CD4-positive, alpha-beta T cell (primary cell): ENCODE measurements around the gene CTAGE4. TPM values are rescaled to one million over a fixed set of nuclear protein-coding genes. Genes with fewer than 3 reads are reported as not detected.
"Not testable (repeated sequence)": the region's sequence is repeated elsewhere in the genome, so short reads cannot be mapped to it uniquely, and the experiment has no call there.

Experiments used
- ATAC-seq: fragments of 200-7000 bp; cut with Tn5 transposase; one replicate; pipeline ENCODE4 v1.10.0; 2022; ENCODE audit warnings: mild to moderate bottlenecking; ENCODE audit not compliant: poor library complexity
- CTCF ChIA-PET: fragments of 350-600 bp; sonication (Branson Sonifier 250); formaldehyde crosslinking; loops from one replicate; lab custom pipeline; 2021; ENCODE audit warnings: antibody characterized with exemption, inconsistent platforms; lab: Charles Lee
- POLR2A ChIA-PET: fragments of 350-600 bp; sonication (Branson Sonifier 250); formaldehyde crosslinking; loops from one replicate; lab custom pipeline; 2021; ENCODE audit warnings: antibody characterized with exemption, inconsistent platforms; lab: Charles Lee
- DNase-seq, 14 experiments: peaks; one replicate each; pipeline ENCODE4 v3.0.0-alpha.2; 2013 to 2020; ENCODE audit warnings: mixed read lengths in 2 of 14
- H3K27ac ChIP-seq, 2 donors: one replicate each; pipeline versions ENCODE4 v1.5.1 to v1.7.0; 2013; ENCODE audit warnings: low read length in 2 of 2, low read depth in 1 of 2, mild to moderate bottlenecking in 1 of 2
- H3K27me3 ChIP-seq, 2 experiments: 1 replicate in 1 of 2; 2 replicates in 1 of 2; pipeline versions ENCODE4 v1.6.1 to v1.7.0; 2013; ENCODE audit warnings: low read length in 2 of 2, control low read depth in 1 of 2, mild to moderate bottlenecking in 1 of 2, moderate library complexity in 1 of 2; ENCODE audit not compliant: insufficient read depth in 2 of 2, control insufficient read depth in 1 of 2
- H3K36me3 ChIP-seq: one replicate; pipeline ENCODE4 v1.6.1; 2013; ENCODE audit warnings: low read length, control low read depth; ENCODE audit not compliant: insufficient read depth
- H3K4me1 ChIP-seq: one replicate; pipeline ENCODE4 v1.6.1; 2013; ENCODE audit warnings: low read length, control low read depth; ENCODE audit not compliant: insufficient read depth
- H3K4me3 ChIP-seq: one replicate; pipeline ENCODE4 v1.5.1; 2013; ENCODE audit warnings: mild to moderate bottlenecking, low read length, moderate library complexity
- H3K9me3 ChIP-seq, 2 experiments: 1 replicate in 1 of 2; 2 replicates in 1 of 2; pipeline versions ENCODE4 v1.6.1 to v1.7.0; 2013; ENCODE audit warnings: low read length in 2 of 2, mild to moderate bottlenecking in 2 of 2, control low read depth in 1 of 2, moderate library complexity in 1 of 2; ENCODE audit not compliant: control insufficient read depth in 1 of 2, insufficient read depth in 1 of 2
- H3K27ac Mint-ChIP-seq: one replicate; pipeline ENCODE4 v1.8.0; 2020; ENCODE audit warnings: mixed read lengths
- H3K27me3 Mint-ChIP-seq: one replicate; pipeline ENCODE4 v1.8.0; 2021; ENCODE audit warnings: mixed read lengths
- H3K36me3 Mint-ChIP-seq: one replicate; pipeline ENCODE4 v1.8.0; 2021; ENCODE audit warnings: low read depth, mixed read lengths
- H3K4me1 Mint-ChIP-seq: one replicate; pipeline ENCODE4 v1.8.0; 2021; ENCODE audit warnings: low read depth, mixed read lengths
- H3K4me3 Mint-ChIP-seq: one replicate; pipeline ENCODE4 v1.8.0; 2020; ENCODE audit warnings: mild to moderate bottlenecking, mixed read lengths
- H3K9me3 Mint-ChIP-seq: one replicate; pipeline ENCODE4 v1.8.0; 2020; ENCODE audit warnings: mixed read lengths
- intact Hi-C, 2 experiments: fragments of 100-400 bp; cut with DNase I in 1 of 2; cut with micrococcal nuclease in 1 of 2; formaldehyde crosslinking; loops; one replicate each; pipeline versions ENCODE4 v1.15.1 to v1.9.0; 2023 to 2025; cut with DNase I, micrococcal nuclease
- total RNA-seq, 174 experiments: library from RNA in 2 of 174; stranded (reverse) in 2 of 174; gene quantifications; one replicate each; pipeline ENCODE4 v1.2.3 and lab custom pipeline; 2021 to 2026
- TF ChIP-seq, protein P1 (sequence below): fragments of 200-600 bp; IDR thresholded peaks from one replicate; pipeline ENCODE4 v1.8.0; 2022; ENCODE audit warnings: antibody characterized with exemption, mild to moderate bottlenecking

The CTAGE4 gene
- total RNA-seq, 2 experiments from 2014 or later: 0.95 to 1.2 TPM

DNA sequence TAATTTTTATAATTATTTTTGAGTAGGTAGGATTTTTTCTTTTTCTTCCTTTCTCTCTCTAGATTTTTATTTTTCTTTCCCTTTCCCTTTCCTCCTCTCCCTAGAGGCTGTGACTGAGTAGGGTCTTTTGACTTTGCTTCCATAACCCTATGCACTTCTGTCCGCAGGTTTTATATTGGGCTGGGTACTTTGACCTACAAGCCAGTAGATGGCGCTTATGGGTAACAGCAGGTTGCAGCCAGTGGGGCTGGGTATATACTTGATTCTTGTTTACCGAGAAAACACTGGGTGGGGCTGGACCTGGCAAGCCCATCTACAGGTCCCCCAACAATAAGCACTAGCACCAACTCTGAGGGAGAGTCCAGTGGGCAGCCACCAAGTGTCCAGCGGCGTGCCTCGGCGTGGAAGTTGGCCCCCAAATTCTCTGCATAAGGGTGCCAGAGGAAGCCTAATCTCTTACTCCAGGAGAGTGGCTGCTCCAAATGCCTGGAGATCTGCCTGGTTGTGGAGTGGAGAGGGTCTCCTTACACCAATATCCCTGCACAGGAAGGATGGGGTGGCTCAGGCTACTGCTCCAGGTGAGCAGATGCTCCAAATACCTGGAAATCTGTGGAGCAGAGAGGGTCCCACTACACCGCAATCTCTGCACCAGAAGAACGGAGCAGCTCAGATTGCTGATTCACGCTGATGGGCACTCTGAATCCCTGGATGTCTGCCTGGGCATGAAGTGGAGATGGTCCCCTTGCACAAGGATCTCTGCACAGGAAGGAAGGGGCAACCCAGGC, 4.7 kb upstream of the CTAGE4 start:
- H3K27me3 Mint-ChIP-seq: peaks cover 11% of the 10 kb centered on the region
- POLR2A ChIA-PET: not testable (repeated sequence)
- TF ChIP-seq, protein P1, sequence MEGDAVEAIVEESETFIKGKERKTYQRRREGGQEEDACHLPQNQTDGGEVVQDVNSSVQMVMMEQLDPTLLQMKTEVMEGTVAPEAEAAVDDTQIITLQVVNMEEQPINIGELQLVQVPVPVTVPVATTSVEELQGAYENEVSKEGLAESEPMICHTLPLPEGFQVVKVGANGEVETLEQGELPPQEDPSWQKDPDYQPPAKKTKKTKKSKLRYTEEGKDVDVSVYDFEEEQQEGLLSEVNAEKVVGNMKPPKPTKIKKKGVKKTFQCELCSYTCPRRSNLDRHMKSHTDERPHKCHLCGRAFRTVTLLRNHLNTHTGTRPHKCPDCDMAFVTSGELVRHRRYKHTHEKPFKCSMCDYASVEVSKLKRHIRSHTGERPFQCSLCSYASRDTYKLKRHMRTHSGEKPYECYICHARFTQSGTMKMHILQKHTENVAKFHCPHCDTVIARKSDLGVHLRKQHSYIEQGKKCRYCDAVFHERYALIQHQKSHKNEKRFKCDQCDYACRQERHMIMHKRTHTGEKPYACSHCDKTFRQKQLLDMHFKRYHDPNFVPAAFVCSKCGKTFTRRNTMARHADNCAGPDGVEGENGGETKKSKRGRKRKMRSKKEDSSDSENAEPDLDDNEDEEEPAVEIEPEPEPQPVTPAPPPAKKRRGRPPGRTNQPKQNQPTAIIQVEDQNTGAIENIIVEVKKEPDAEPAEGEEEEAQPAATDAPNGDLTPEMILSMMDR: peak; percentile 76

GRCh38 chr7:144179165-144179479, 4.1 kb upstream of the CTAGE4 start:
- H3K27me3 ChIP-seq, H3K4me3 Mint-ChIP-seq, DNase-seq, H3K9me3 Mint-ChIP-seq, H3K4me1 Mint-ChIP-seq, H3K27ac ChIP-seq, H3K36me3 ChIP-seq, H3K4me3 ChIP-seq, ATAC-seq, H3K27ac Mint-ChIP-seq, H3K4me1 ChIP-seq, POLR2A ChIA-PET, CTCF ChIA-PET, H3K36me3 Mint-ChIP-seq, H3K9me3 ChIP-seq: not testable (repeated sequence)
- intact Hi-C loops: loop anchor here (5.0 kb wide), 1 partner anchor 213 kb away; no protein-coding TSS in a partner anchor
- H3K27me3 Mint-ChIP-seq: peaks cover 11% of the 10 kb centered on the region

More for the DNA sequence above, 4.7 kb upstream of the CTAGE4 start:
- peak; percentile 97 for ATAC-seq
- H3K27ac Mint-ChIP-seq, H3K27me3 ChIP-seq, H3K36me3 Mint-ChIP-seq, H3K4me1 ChIP-seq, H3K27ac ChIP-seq, CTCF ChIA-PET, H3K4me3 ChIP-seq, H3K4me1 Mint-ChIP-seq, H3K9me3 ChIP-seq, H3K4me3 Mint-ChIP-seq, H3K9me3 Mint-ChIP-seq, H3K36me3 ChIP-seq: not testable (repeated sequence)
- intact Hi-C loops: loop anchor here (5.0 kb wide), 1 partner anchor 214 kb away; no protein-coding TSS in a partner anchor
- peak in 9 of 14 experiments; percentile 0 to 68 (median 19) for DNase-seq

- CTCF ChIA-PET, H3K27ac ChIP-seq, H3K9me3 ChIP-seq, H3K36me3 ChIP-seq, H3K4me1 Mint-ChIP-seq, H3K4me3 ChIP-seq, intact Hi-C loops, POLR2A ChIA-PET, DNase-seq, H3K27me3 Mint-ChIP-seq, H3K4me1 ChIP-seq, H3K27me3 ChIP-seq, H3K9me3 Mint-ChIP-seq, H3K36me3 Mint-ChIP-seq, H3K4me3 Mint-ChIP-seq, H3K27ac Mint-ChIP-seq, ATAC-seq: not testable (repeated sequence)
These were observed 4.6 kb downstream of the CTAGE4 start for GRCh38 chr7:144187848-144188247.

DNA sequence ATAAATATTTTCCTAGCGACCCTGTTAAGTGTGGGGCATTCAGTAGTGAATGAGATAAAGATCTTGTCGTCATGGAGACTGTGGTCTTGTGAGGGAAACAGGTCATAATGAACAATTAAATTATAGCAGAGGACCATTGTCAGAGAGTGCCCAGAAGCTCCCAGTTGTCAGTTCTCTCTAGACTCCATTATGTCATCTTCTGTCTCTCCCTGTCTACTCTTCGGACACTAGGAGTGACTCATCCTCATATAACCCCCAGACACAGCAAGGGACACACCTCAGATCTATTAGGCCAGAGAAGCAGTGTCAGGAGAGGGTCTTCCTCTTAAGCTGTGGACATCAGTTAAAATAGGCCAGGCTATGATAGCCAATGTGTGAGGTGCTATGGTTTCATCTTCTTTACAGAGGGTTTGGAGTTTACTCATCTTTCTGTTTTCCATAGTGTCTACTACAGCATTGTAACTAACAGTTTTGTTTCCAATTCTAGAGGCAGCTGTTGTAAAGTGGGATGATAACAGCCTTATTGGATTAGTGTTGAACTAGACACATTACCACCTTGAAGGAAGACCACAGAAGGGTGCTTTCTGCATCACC, 5.4 kb downstream of the CTAGE4 start:
- H3K36me3 ChIP-seq, ATAC-seq, H3K4me3 ChIP-seq, intact Hi-C loops, POLR2A ChIA-PET, H3K9me3 Mint-ChIP-seq, H3K4me1 ChIP-seq, H3K9me3 ChIP-seq, H3K27me3 ChIP-seq, DNase-seq, H3K27me3 Mint-ChIP-seq, H3K27ac ChIP-seq, H3K4me3 Mint-ChIP-seq, H3K27ac Mint-ChIP-seq, H3K4me1 Mint-ChIP-seq, H3K36me3 Mint-ChIP-seq, CTCF ChIA-PET: not testable (repeated sequence)

DNA sequence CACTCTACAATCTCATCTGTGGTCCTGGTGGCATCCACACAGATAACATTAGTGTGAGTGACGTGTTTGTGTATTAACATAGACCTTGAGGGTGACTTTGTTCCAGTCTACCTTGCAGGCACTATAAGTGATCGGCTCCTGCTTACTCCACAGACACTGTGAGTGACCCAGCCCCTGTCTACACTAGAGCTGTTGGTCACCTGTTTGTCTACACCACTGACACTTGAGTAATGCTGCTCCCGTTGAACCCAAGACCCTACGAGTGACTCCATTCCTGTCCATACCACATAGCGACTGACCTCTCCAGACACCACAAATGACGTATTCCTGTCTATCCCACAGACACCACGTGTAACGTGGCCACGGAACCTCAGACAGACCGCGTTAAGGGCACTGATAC, 10.5 kb downstream of the CTAGE4 start:
- H3K4me1 ChIP-seq, H3K9me3 ChIP-seq, ATAC-seq, H3K9me3 Mint-ChIP-seq, H3K36me3 ChIP-seq, H3K27ac ChIP-seq, CTCF ChIA-PET, H3K4me3 Mint-ChIP-seq, POLR2A ChIA-PET, DNase-seq, H3K27me3 ChIP-seq, intact Hi-C loops, H3K4me3 ChIP-seq, H3K27ac Mint-ChIP-seq, H3K27me3 Mint-ChIP-seq, H3K36me3 Mint-ChIP-seq, H3K4me1 Mint-ChIP-seq: not testable (repeated sequence)

DNA sequence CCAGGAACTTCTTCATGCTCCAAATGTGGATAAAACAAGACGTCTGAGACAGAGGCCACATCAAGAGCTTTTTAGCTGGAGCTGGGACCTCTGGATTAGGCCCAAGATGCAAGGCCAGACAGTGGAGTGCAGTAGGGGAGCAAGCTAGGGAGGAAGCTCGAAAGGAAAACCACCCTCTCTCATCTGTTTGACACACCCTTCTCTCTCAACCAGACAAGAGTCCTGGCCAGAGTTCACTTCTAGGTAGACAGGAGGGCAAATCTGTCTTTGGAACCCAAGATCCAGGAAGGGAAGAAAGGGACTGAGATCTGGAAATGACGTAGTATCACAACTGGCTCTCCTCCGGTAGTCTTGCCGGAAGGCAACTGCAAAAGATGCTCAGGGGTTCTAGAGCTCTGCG, 11.2 kb downstream of the CTAGE4 start:
- H3K4me1 Mint-ChIP-seq, H3K9me3 Mint-ChIP-seq, POLR2A ChIA-PET, H3K36me3 Mint-ChIP-seq, H3K27ac ChIP-seq, H3K27me3 ChIP-seq, H3K27ac Mint-ChIP-seq, H3K4me1 ChIP-seq, H3K36me3 ChIP-seq, intact Hi-C loops, DNase-seq, ATAC-seq, H3K9me3 ChIP-seq, H3K4me3 ChIP-seq, H3K27me3 Mint-ChIP-seq, CTCF ChIA-PET, H3K4me3 Mint-ChIP-seq: not testable (repeated sequence)
